GM23338 (cell line): Measurements from ENCODE around the gene PGLYRP2. TPM values are rescaled to one million over a fixed set of nuclear protein-coding genes. Genes with fewer than 3 reads are reported as not detected.

Experiments used
- ATAC-seq: fragments of 200-7000 bp; cut with Tn5 transposase; 3 replicates; pipeline ENCODE4 v1.9.1; 2020
- DNase-seq: peaks from one replicate; pipeline ENCODE4 v3.0.0-alpha.2; 2015; ENCODE audit warnings: low spot score
- H2AFZ ChIP-seq: fragments of 200-600 bp; sonication (generic); 2 replicates; pipeline ENCODE4 v1.8.0; 2016; ENCODE audit warnings: antibody characterized with exemption, mild to moderate bottlenecking, moderate library complexity
- H3F3A ChIP-seq: fragments of 200-600 bp; sonication (generic); replicated peaks from 2 replicates; pipeline ENCODE4 v1.8.0; 2017; ENCODE audit warnings: antibody characterized with exemption, mixed run types, low read depth
- H3K27ac ChIP-seq: fragments of 200-600 bp; sonication (generic); 2 replicates; pipeline ENCODE4 v1.6.1; 2016; ENCODE audit warnings: low read depth
- H3K27me3 ChIP-seq: fragments of 200-600 bp; sonication (generic); 2 replicates; pipeline ENCODE4 v1.8.0; 2016; ENCODE audit warnings: mild to moderate bottlenecking, mixed run types, moderate library complexity; ENCODE audit not compliant: insufficient read depth
- H3K36me3 ChIP-seq: fragments of 200-600 bp; sonication (generic); 2 replicates; pipeline ENCODE4 v1.8.0; 2016; ENCODE audit warnings: mild to moderate bottlenecking; ENCODE audit not compliant: insufficient read depth
- H3K4me1 ChIP-seq: fragments of 200-600 bp; sonication (generic); 2 replicates; pipeline ENCODE4 v1.8.0; 2016; ENCODE audit warnings: mild to moderate bottlenecking, moderate library complexity; ENCODE audit not compliant: insufficient read depth
- H3K4me2 ChIP-seq: fragments of 200-600 bp; sonication (generic); 2 replicates; pipeline ENCODE4 v1.7.1; 2017; ENCODE audit warnings: mixed run types
- H3K4me3 ChIP-seq: fragments of 200-600 bp; sonication (generic); 2 replicates; pipeline ENCODE4 v1.6.1; 2016; ENCODE audit warnings: mixed run types
- H3K79me2 ChIP-seq: fragments of 200-600 bp; sonication (generic); replicated peaks from 2 replicates; pipeline ENCODE4 v1.8.0; 2017; ENCODE audit warnings: mild to moderate bottlenecking; ENCODE audit not compliant: insufficient read depth
- H3K9me2 ChIP-seq: fragments of 200-600 bp; sonication (generic); 2 replicates; pipeline ENCODE4 v1.8.0; 2017; ENCODE audit not compliant: insufficient read depth
- H4K20me1 ChIP-seq: fragments of 200-600 bp; sonication (generic); replicated peaks from 2 replicates; pipeline ENCODE4 v1.8.0; 2017; ENCODE audit warnings: mild to moderate bottlenecking; ENCODE audit not compliant: insufficient read depth
- H3K27ac Mint-ChIP-seq: 2 replicates; pipeline ENCODE4 v1.8.0; 2020; ENCODE audit warnings: inconsistent platforms, mild to moderate bottlenecking, moderate library complexity, mixed read lengths
- H3K27me3 Mint-ChIP-seq: 3 replicates; pipeline ENCODE4 v1.8.0; 2022; ENCODE audit warnings: low read depth, mild to moderate bottlenecking, moderate library complexity, mixed read lengths, inconsistent platforms; ENCODE audit not compliant: insufficient read depth, poor library complexity
- H3K36me3 Mint-ChIP-seq: 3 replicates; pipeline ENCODE4 v1.8.0; 2021; ENCODE audit warnings: low read depth, mild to moderate bottlenecking, inconsistent platforms, moderate library complexity, mixed read lengths
- H3K4me1 Mint-ChIP-seq: 3 replicates; pipeline ENCODE4 v1.8.0; 2020; ENCODE audit warnings: mild to moderate bottlenecking, inconsistent platforms, mixed read lengths
- H3K4me3 Mint-ChIP-seq: 3 replicates; pipeline ENCODE4 v1.8.0; 2021; ENCODE audit warnings: moderate library complexity, mild to moderate bottlenecking, inconsistent platforms, mixed read lengths
- H3K9me3 Mint-ChIP-seq: 3 replicates; pipeline ENCODE4 v1.8.0; 2020; ENCODE audit warnings: moderate library complexity, mild to moderate bottlenecking, inconsistent platforms, mixed read lengths
- CREB1 ChIP-seq: fragments of 250-450 bp; sonication (Bioruptor Pico); IDR thresholded peaks from 2 replicates; pipeline ENCODE4 v1.5.0; 2020; ENCODE audit warnings: low read depth, mild to moderate bottlenecking, moderate library complexity
- CTCF ChIP-seq, 2 experiments: fragments of 200-600 bp in 1 of 2; sonication (generic) in 1 of 2; conservative IDR thresholded peaks; 2 replicates each; pipeline versions ENCODE4 v1.5.1 to v1.6.1; 2016 to 2017; ENCODE audit warnings: antibody characterized with exemption in 2 of 2, low read depth in 2 of 2, mild to moderate bottlenecking in 2 of 2, moderate library complexity in 1 of 2
- ETS1 ChIP-seq: IDR thresholded peaks from 2 replicates; pipeline ENCODE4 v1.6.1; 2016; ENCODE audit warnings: antibody characterized with exemption
- EZH2 ChIP-seq: fragments of 200-600 bp; sonication (generic); IDR thresholded peaks from one replicate; pipeline ENCODE4 v1.8.0; 2017; ENCODE audit warnings: antibody characterized with exemption, mild to moderate bottlenecking, low read depth; ENCODE audit not compliant: unreplicated experiment
- EZH2phosphoT487 ChIP-seq: fragments of 200-600 bp; sonication (generic); IDR thresholded peaks from one replicate; pipeline ENCODE4 v1.8.1; 2018; ENCODE audit warnings: antibody characterized with exemption; ENCODE audit not compliant: unreplicated experiment
- JUNB ChIP-seq: IDR thresholded peaks from one replicate; pipeline ENCODE4 v1.6.1; 2016; ENCODE audit warnings: antibody characterized with exemption; ENCODE audit not compliant: unreplicated experiment
- NANOG ChIP-seq: IDR thresholded peaks from 2 replicates; pipeline ENCODE4 v1.6.1; 2016; ENCODE audit warnings: antibody characterized with exemption, borderline replicate concordance
- POLR2AphosphoS5 ChIP-seq: IDR thresholded peaks from 2 replicates; pipeline ENCODE4 v1.6.1; 2016; ENCODE audit warnings: antibody characterized with exemption, low read depth
- STAT1 ChIP-seq: IDR thresholded peaks from one replicate; pipeline ENCODE4 v1.6.1; 2016; ENCODE audit warnings: antibody characterized with exemption; ENCODE audit not compliant: unreplicated experiment
- ZNF114 ChIP-seq: fragments of 250-450 bp; sonication (Bioruptor Pico); IDR thresholded peaks from 2 replicates; pipeline ENCODE4 v1.5.0; 2020; ENCODE audit warnings: mild to moderate bottlenecking, moderate library complexity
- ZNF331 ChIP-seq: fragments of 250-450 bp; sonication (Bioruptor Pico); IDR thresholded peaks from 2 replicates; pipeline ENCODE4 v1.5.0; 2020; ENCODE audit warnings: low read depth, mild to moderate bottlenecking, moderate library complexity
- ZNF462 ChIP-seq: fragments of 250-450 bp; sonication (Bioruptor Pico); IDR thresholded peaks from 2 replicates; pipeline ENCODE4 v1.5.0; 2020; ENCODE audit warnings: mild to moderate bottlenecking, moderate library complexity
- polyA plus RNA-seq: library from polyadenylated mRNA; unstranded; fragments of >200 nt; fragmentation: Nextera tagmentation; extraction: Ambion mirVana; gene quantifications from 2 replicates; pipeline ENCODE4 v1.2.1, GENCODE V29; 2016
- total RNA-seq: library from RNA; depleted of rRNA; stranded (reverse); fragments of >200 nt; shearing (Covaris generic); gene quantifications from 2 replicates; pipeline ENCODE4 v1.2.3, GENCODE V29; 2014

PGLYRP2 gene
- total and polyA plus RNA-seq, 2 experiments from 2014 or later: not detected

- ATAC-seq (no peak), DNase-seq (no peak)
- H3K27ac Mint-ChIP-seq: no peak overlapping the region
- H3K4me1 Mint-ChIP-seq: peaks cover 7% of the 10 kb centered on the region
- Histone ChIP-seq H3F3A (0 out of 2 replicates have a peak, but pooled peaks cover 4% of the 10 kb centered on the region), H3K36me3 (no peaks in the 10 kb centered on the region), H3K27me3 (no peaks in the 10 kb centered on the region), H3K4me3 (no peak overlapping the region), H3K79me2 (no peaks in the 10 kb centered on the region), H3K4me1 (peaks cover 6% of the 10 kb centered on the region), H3K27ac (no peak overlapping the region), H2AFZ (no peak overlapping the region), H4K20me1 (no peaks in the 10 kb centered on the region), H3K4me2 (no peak overlapping the region), H3K9me2 (peaks cover 6% of the 10 kb centered on the region; the same call in 1 of the 2 replicates)
- peaks cover 10% of the 10 kb centered on the region for H3K27me3 Mint-ChIP-seq
- no peaks in the 10 kb centered on the region; the same call in 2 of the 3 replicates for H3K9me3 Mint-ChIP-seq
- no peak overlapping the region for H3K4me3 Mint-ChIP-seq
- TF ChIP-seq ETS1 (no peak), POLR2AphosphoS5 (no peak), CTCF (conservative IDR thresholded peaks at IDR 0.05; ENCODE audit: low read depth in 2 of 2) (no peak), ZNF114 (CRISPR knock-in tag) (no peak), ZNF331 (CRISPR knock-in tag) (no peak), EZH2 (no peak), ZNF462 (CRISPR knock-in tag) (no peak), CREB1 (no peak), EZH2phosphoT487 (no peak), JUNB (no peak), STAT1 (no peak), NANOG (no peak)
- no peaks in the 10 kb centered on the region; the same call in 2 of the 3 replicates for H3K36me3 Mint-ChIP-seq
Observed at GRCh38 chr19:15445807-15446376, 33.4 kb downstream of the PGLYRP2 start.
